HepG2 (cell line): Measurements from ENCODE around the gene MEIG1. TPM values are rescaled to one million over a fixed set of nuclear protein-coding genes. Genes with fewer than 3 reads are reported as not detected.
A peak's percentile ranks its signal among the peaks of the same experiment; 100 is the strongest.
"Not testable (repeated sequence)": the region's sequence is repeated elsewhere in the genome, so short reads cannot be mapped to it uniquely, and the experiment has no call there.

Experiments
- ATAC-seq: fragments of 200-7000 bp; cut with Tn5 transposase; 3 replicates; pipeline ENCODE4 v1.9.1; 2020; ENCODE audit warnings: mild to moderate bottlenecking, moderate library complexity
- BruUV-seq: library from RNA; stranded (reverse); fragments of 400-500 nt; replicated peaks from 2 replicates; lab custom pipeline; 2021; lab: Mats Ljungman, UMichigan
- CTCF ChIA-PET: fragments of 300-600 bp; formaldehyde crosslinking; extraction: SDS; loops from one replicate; lab custom pipeline; 2021; ENCODE audit warnings: low total read pairs, inconsistent platforms, low intra/inter-chr PET ratio; lab: Yijun Ruan, JAX
- POLR2A ChIA-PET: fragments of 350-600 bp; sonication (Branson Sonifier 250); formaldehyde crosslinking; loops from one replicate; lab custom pipeline; 2020; ENCODE audit warnings: antibody characterized with exemption, inconsistent platforms; lab: Yijun Ruan, JAX
- DNase-seq: peaks from one replicate; pipeline ENCODE4 v3.0.0-alpha.2; 2015; ENCODE audit warnings: low spot score
- FAIRE-seq: peaks from 3 replicates; lab custom pipeline; 2011; peaks lifted over from hg19 to GRCh38; lab: Jason Lieb, UNC
- H2AFZ ChIP-seq: one replicate; pipeline ENCODE4 v1.6.1; 2011; ENCODE audit warnings: low read length, inconsistent platforms
- H3K27ac ChIP-seq: fragments of 300-600 bp; 3 replicates; pipeline ENCODE4 v1.8.0; 2011; ENCODE audit warnings: mixed run types, mild to moderate bottlenecking, mixed read lengths, low read length, inconsistent platforms; ENCODE audit not compliant: insufficient read depth; ENCODE audit errors: extremely low read length
- H3K27me3 ChIP-seq, 2 experiments: fragments of 200-600 bp in 1 of 2; 2 replicates in 1 of 2; 3 replicates in 1 of 2; pipeline versions ENCODE4 v1.6.0 to v1.8.0; 2011; ENCODE audit warnings: low read length in 2 of 2, mild to moderate bottlenecking in 2 of 2, moderate library complexity in 2 of 2, inconsistent platforms in 1 of 2; ENCODE audit not compliant: insufficient read depth in 2 of 2, control insufficient read depth in 1 of 2
- H3K36me3 ChIP-seq, 2 experiments: fragments of 200-600 bp in 1 of 2; replicated peaks in 1 of 2; 2 replicates in 1 of 2; 3 replicates in 1 of 2; pipeline versions ENCODE4 v1.5.1 to v1.8.0; 2011; ENCODE audit warnings: low read length in 2 of 2, inconsistent platforms in 1 of 2; ENCODE audit not compliant: insufficient read depth in 2 of 2, control insufficient read depth in 1 of 2
- H3K4me1 ChIP-seq: 2 replicates; pipeline ENCODE4 v1.5.1; 2012; ENCODE audit warnings: low read length, inconsistent platforms; ENCODE audit not compliant: insufficient read depth
- H3K4me2 ChIP-seq: 2 replicates; pipeline ENCODE4 v1.6.0; 2011; ENCODE audit warnings: low read depth, low read length, inconsistent platforms
- H3K4me3 ChIP-seq, 3 experiments: fragments of 200-600 bp in 1 of 3; sonication (generic), shearing (Covaris generic) in 1 of 3; replicated peaks in 1 of 3; 2 replicates each; pipeline ENCODE4 v1.5.1; 2011 to 2016; ENCODE audit warnings: low read length in 3 of 3, inconsistent platforms in 2 of 3, low read depth in 2 of 3, mild to moderate bottlenecking in 2 of 3, control low read depth in 1 of 3, mixed read lengths in 1 of 3; ENCODE audit not compliant: insufficient read depth in 1 of 3
- H3K79me2 ChIP-seq: one replicate; pipeline ENCODE4 v1.6.1; 2011; ENCODE audit warnings: low read length, inconsistent platforms; ENCODE audit not compliant: insufficient read depth
- H3K9ac ChIP-seq: 2 replicates; pipeline ENCODE4 v1.6.0; 2011; ENCODE audit warnings: mild to moderate bottlenecking, low read depth, low read length, inconsistent platforms; ENCODE audit not compliant: insufficient read depth
- H3K9me3 ChIP-seq: 2 replicates; pipeline ENCODE4 v1.5.1; 2012; ENCODE audit warnings: mild to moderate bottlenecking, low read length
- H4K20me1 ChIP-seq: 2 replicates; pipeline ENCODE4 v1.6.0; 2011; ENCODE audit warnings: inconsistent platforms, mild to moderate bottlenecking, low read length, moderate library complexity; ENCODE audit not compliant: insufficient read depth
- FOSL2 ChIP-seq: sonication (generic); formaldehyde crosslinking; IDR thresholded peaks from 2 replicates; pipeline ENCODE4 v1.4.0; 2020; ENCODE audit warnings: missing genetic modification reagents
- FOXP1 ChIP-seq, 2 experiments: fragments of 450-650 bp in 1 of 2; IDR thresholded peaks; 2 replicates each; pipeline ENCODE4 v1.6.1; 2017 to 2018; ENCODE audit warnings: antibody characterized with exemption in 1 of 2
- NFKBIZ ChIP-seq: IDR thresholded peaks from 2 replicates; pipeline ENCODE4 v1.6.1; 2018; ENCODE audit warnings: missing genetic modification reagents, missing compliant biosample characterization
- ZNF460 ChIP-seq: sonication (generic); formaldehyde crosslinking; IDR thresholded peaks from 2 replicates; pipeline ENCODE4 v1.5.1; 2020; ENCODE audit warnings: missing genetic modification reagents, mild to moderate bottlenecking, borderline replicate concordance
- WGBS: methylation state at CpG from one replicate; pipeline ENCODE4 v1.1.6; 2017; ENCODE audit warnings: low lambda C conversion rate; 5-methylcytosine and 5-hydroxymethylcytosine counted together
- in situ Hi-C: cut with HindIII; loops from 2 replicates; pipeline ENCODE4 v1.10.0; 2017; ENCODE audit warnings: low pct_unique_long_range_greater_than_20kb; ENCODE audit not compliant: extremely low pct_ligation_motif_present
- intact Hi-C: fragments of 100-400 bp; cut with micrococcal nuclease; formaldehyde crosslinking; loops from one replicate; pipeline ENCODE4 v1.10.0; 2022; ENCODE audit not compliant: unreplicated experiment
- polyA plus RNA-seq, 8 experiments: library from polyadenylated mRNA; depleted of rRNA in 3 of 8; stranded (reverse) in 7 of 8; unstranded in 1 of 8; fragments of >200 nt; fragmentation: Illumina TruSeq in 4 of 8; extraction: Trizol in 4 of 8; gene quantifications; 2 replicates each; pipeline versions ENCODE4 v1.2.1 to v1.2.3, GENCODE V29; 2011 to 2016; ENCODE audit warnings: low read depth in 4 of 8, missing spikeins in 1 of 8, mixed read lengths in 1 of 8; ENCODE audit not compliant: insufficient read depth in 1 of 8
- total RNA-seq, 5 experiments: library from RNA; depleted of rRNA; stranded (reverse); fragments of >200 nt; fragmentation: Illumina TruSeq; extraction: Trizol; gene quantifications; 2 replicates each; pipeline ENCODE4 v1.2.3, GENCODE V29; 2016; ENCODE audit warnings: low read depth in 1 of 5

MEIG1 gene
- total and polyA plus RNA-seq, 2 of the 13 experiments (the other 11 are each of a cell fraction or from before 2014, with no cell fraction given), result not detected

DNA sequence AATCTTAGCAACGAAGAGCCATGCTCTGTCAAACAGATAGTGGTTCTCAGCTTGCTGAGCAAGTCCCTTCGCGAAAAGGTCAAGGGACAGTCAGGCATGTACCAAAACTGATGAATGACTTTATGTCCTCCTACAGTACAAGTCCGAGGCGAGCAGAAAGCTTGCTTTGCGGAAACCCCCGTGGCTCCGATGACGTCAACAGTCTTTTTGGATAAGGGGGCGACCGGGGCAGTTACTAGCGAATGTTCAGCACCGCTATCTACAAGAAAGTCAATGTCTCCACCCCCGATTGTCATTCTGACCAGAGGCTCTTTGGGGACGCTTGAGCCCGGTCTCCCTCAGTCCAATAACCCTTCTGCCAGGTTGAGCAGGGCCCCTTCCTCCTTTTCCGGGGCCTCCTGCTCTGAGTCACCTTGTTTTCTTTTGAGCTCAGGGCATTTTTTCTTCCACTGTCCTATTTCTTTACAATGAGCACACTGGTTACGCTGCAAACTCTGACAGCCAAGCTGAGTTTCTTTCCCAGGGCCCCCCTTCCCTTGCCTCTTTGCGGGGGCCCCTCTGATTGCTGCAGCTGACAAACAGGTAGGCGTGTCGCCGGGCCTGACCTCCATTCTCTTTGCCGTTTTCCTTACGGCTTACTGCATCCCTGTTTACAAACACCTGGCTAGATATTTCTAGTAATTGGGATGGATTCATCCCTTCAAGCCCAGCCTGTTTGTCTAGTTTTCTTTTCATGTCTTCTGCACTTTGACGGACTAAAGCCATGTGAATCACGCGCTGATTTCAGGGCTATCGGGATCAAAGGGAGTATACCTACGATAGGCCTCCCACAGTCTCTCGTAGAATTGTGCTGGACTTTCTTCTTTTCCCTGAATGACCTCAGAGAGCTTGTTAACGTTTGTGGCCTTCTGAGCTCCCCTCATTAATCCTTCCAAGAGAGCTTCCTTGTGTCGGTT lies 34.6 kb downstream of the MEIG1 start:
- DNase-seq; TF ChIP-seq FOXP1 (IDR thresholded peaks at IDR 0.05): not testable (repeated sequence)
- TF ChIP-seq FOSL2, result peak; percentile 75
- peak; percentile 21; the same call in 1 of the 2 replicates for TF ChIP-seq FOXP1 (CRISPR knock-in tag; IDR thresholded peaks at IDR 0.05)
- TF ChIP-seq, all 625 proteins: peak for 2; not testable (repeated sequence) for 623
- H3K79me2 ChIP-seq, H3K9ac ChIP-seq, H4K20me1 ChIP-seq, BruUV-seq, H3K27ac ChIP-seq, H3K36me3 ChIP-seq, H3K27me3 ChIP-seq, H2AFZ ChIP-seq, H3K4me3 ChIP-seq, CTCF ChIA-PET, FAIRE-seq, H3K9me3 ChIP-seq, ATAC-seq: not testable (repeated sequence)
- in situ Hi-C loops, result loop anchor here (10.0 kb wide), 1 partner anchor 111 kb away; no protein-coding TSS in a partner anchor
- 44% methylated on average over 30 of the region's 32 CpGs for WGBS
- POLR2A ChIA-PET, result interaction anchor here (1.1 kb wide), 1 partner anchor 20 kb away, joined by 3 read pairs; no protein-coding TSS in a partner anchor
- intact Hi-C loops, result loop anchor here (5.0 to 10.0 kb wide), 2 partner anchors 94 to 171 kb away; partner anchors contain the start of genes ACBD7 and NMT2
- peaks cover 28% of the 10 kb centered on the region for H3K4me1 ChIP-seq
- peak overlapping the region; percentile 55 for H3K4me2 ChIP-seq

DNA sequence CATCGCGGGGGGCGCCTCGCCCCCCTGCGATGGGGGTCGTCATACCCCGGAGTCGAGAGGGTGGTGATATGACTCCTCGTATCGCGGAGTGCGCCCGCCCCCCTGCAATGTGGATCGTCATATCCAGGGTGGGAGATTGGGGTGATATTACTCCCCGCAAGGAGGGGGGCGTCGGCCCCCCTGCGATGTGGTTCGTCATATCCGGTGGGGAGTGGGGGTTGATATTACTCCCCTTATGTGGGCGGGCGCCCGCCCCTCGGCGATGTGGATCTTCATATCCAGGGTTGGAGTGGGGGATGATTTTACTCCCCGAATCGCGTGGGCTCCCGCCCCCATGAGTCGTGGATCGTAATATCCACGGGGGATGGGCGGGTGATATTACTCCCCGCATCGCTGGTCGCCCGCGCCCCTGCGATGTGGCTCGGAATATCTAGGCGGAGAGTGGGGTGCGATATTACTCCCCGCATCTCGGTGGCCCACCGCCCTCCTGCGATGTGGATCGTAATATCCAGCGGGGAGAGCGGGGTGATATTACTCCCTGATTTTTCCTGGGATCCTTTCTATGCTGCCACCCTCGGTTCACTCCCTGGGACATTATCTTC lies 36.9 kb downstream of the MEIG1 start:
- no peak overlapping the region for H3K9ac ChIP-seq
- no peak for TF ChIP-seq ZNF460 (CRISPR knock-in tag)
- no peak for TF ChIP-seq NFKBIZ (CRISPR knock-in tag)
- H3K79me2 ChIP-seq, result no peaks in the 10 kb centered on the region
- ChIA-PET POLR2A (no interaction called here), CTCF (no interaction called here)
- intact Hi-C loops, result loop anchor here (10.0 kb wide), 1 partner anchor 169 kb away; the partner anchor contains the start of gene NMT2
- H3K27ac ChIP-seq, result no peak overlapping the region
- no peak overlapping the region for H2AFZ ChIP-seq
- no peaks in the 10 kb centered on the region for H3K36me3 ChIP-seq
- H3K4me1 ChIP-seq, result peaks cover 28% of the 10 kb centered on the region
- ATAC-seq (no peak), DNase-seq (no peak), FAIRE-seq (no peak)
- no peak overlapping the region for H3K4me2 ChIP-seq
- H3K9me3 ChIP-seq, result no peaks in the 10 kb centered on the region
- 81% methylated on average over 46 of the region's 50 CpGs for WGBS
- no peak overlapping the region for H3K4me3 ChIP-seq
- no peaks in the 10 kb centered on the region; a peak in 1 of 5 replicates for H3K27me3 ChIP-seq
- no TSS peak for BruUV-seq
- in situ Hi-C loops, result loop anchor here (10.0 kb wide), 1 partner anchor 109 kb away; no protein-coding TSS in a partner anchor
- H4K20me1 ChIP-seq, result no peaks in the 10 kb centered on the region

GRCh38 chr10:15013530-15013929 lies 54.3 kb downstream of the MEIG1 start:
- BruUV-seq, H3K27ac ChIP-seq, ATAC-seq, FAIRE-seq, H3K36me3 ChIP-seq, H3K27me3 ChIP-seq, H3K9ac ChIP-seq, in situ Hi-C loops, DNase-seq, H3K4me3 ChIP-seq, H3K9me3 ChIP-seq, H2AFZ ChIP-seq, CTCF ChIA-PET, intact Hi-C loops, H3K79me2 ChIP-seq, H3K4me2 ChIP-seq, H4K20me1 ChIP-seq: not testable (repeated sequence)
- WGBS, result 18% methylated on average over 5 of the region's 5 CpGs
- POLR2A ChIA-PET, result interaction anchor here (0.8 kb wide), 1 partner anchor 20 kb away, joined by 3 read pairs; no protein-coding TSS in a partner anchor
- H3K4me1 ChIP-seq, result peaks cover 19% of the 10 kb centered on the region
